ENCODE data around the gene DGKI.

DNA sequence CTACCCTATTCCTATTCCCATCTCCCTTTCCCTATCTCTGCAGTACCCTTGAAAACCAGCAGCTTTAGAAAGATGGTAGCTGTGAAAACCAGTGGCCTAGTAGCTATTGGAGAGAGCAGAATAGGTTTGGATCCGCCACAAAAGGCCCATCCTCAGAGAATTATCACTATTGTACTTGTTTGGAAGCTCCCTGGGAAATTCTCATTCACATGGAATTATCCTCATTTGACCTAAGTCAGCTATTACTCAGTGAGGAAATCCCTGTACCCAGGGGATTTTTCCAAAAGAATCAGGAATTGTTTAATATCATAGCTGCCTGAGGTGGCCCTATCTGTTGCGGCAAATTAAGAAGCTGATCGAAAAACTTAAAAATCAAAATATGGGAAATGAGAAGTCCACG lies 51.6 kb downstream of the DGKI start:
- TF ChIP-seq, protein P1, sequence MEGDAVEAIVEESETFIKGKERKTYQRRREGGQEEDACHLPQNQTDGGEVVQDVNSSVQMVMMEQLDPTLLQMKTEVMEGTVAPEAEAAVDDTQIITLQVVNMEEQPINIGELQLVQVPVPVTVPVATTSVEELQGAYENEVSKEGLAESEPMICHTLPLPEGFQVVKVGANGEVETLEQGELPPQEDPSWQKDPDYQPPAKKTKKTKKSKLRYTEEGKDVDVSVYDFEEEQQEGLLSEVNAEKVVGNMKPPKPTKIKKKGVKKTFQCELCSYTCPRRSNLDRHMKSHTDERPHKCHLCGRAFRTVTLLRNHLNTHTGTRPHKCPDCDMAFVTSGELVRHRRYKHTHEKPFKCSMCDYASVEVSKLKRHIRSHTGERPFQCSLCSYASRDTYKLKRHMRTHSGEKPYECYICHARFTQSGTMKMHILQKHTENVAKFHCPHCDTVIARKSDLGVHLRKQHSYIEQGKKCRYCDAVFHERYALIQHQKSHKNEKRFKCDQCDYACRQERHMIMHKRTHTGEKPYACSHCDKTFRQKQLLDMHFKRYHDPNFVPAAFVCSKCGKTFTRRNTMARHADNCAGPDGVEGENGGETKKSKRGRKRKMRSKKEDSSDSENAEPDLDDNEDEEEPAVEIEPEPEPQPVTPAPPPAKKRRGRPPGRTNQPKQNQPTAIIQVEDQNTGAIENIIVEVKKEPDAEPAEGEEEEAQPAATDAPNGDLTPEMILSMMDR (IDR thresholded peaks at IDR 0.05; ENCODE audit: insufficient read depth, low read length, poor library complexity, severe bottlenecking), result no peak
- no peak for TF ChIP-seq EZH2phosphoT487 (conservative IDR thresholded peaks at IDR 0.05; ENCODE audit: low read length)
